Mucosa of descending colon (tissue), 3 donors: ENCODE data around the gene CACNA1E. TPM values are rescaled to one million over a fixed set of nuclear protein-coding genes. Genes with fewer than 3 reads are reported as not detected.
"Not testable (repeated sequence)": the region's sequence is repeated elsewhere in the genome, so short reads cannot be mapped to it uniquely, and the experiment has no call there.

Experiments used
- ATAC-seq: fragments of 200-7000 bp; cut with Tn5 transposase; one replicate; pipeline ENCODE4 v1.9.1; 2020; ENCODE audit warnings: mild to moderate bottlenecking, moderate library complexity
- DNase-seq, 3 donors: peaks; one replicate each; pipeline ENCODE4 v3.0.0-alpha.2; 2020
- H3K36me3 ChIP-seq: fragments of 200-600 bp; one replicate; pipeline ENCODE4 v1.8.0; 2021; ENCODE audit warnings: low read depth, mild to moderate bottlenecking
- H3K4me1 ChIP-seq: fragments of 200-600 bp; one replicate; pipeline ENCODE4 v1.8.0; 2021; ENCODE audit warnings: low read depth, mild to moderate bottlenecking
- H3K4me3 ChIP-seq: fragments of 200-600 bp; one replicate; pipeline ENCODE4 v1.8.0; 2021; ENCODE audit warnings: mild to moderate bottlenecking
- H3K9me3 ChIP-seq: fragments of 200-600 bp; one replicate; pipeline ENCODE4 v1.8.0; 2021; ENCODE audit warnings: mild to moderate bottlenecking
- CTCF ChIP-seq: fragments of 200-600 bp; IDR thresholded peaks from one replicate; pipeline ENCODE4 v1.8.0; 2022; ENCODE audit warnings: antibody characterized with exemption, mild to moderate bottlenecking
- intact Hi-C, 2 donors: fragments of 100-400 bp; cut with DNase I in 1 of 2; cut with micrococcal nuclease in 1 of 2; formaldehyde crosslinking; loops; one replicate each; pipeline versions ENCODE4 v1.11.0 to v1.11.1; 2022; cut with DNase I, micrococcal nuclease
- total RNA-seq, 3 donors: library from RNA; stranded (reverse); fragmentation: NEBNext Ultra II Directional in 2 of 3; extraction: Animal tissue kit (Norgen Biotek cat#: 25700) in 2 of 3; gene quantifications; one replicate each; pipeline versions ENCODE4 v1.2.1 to v1.2.4, GENCODE V29; 2021 to 2023
- donor health status: DM: no; HTN: no; CAD: no; lungs with moderate emphysema.
- donor health status: DM: no; HTN: no; CAD: no.
- donor health status: DM: no; HTN: yes; CAD: no.

The CACNA1E gene
- total RNA-seq, 3 donors from 2014 or later, result 0.09 to 1.4 (median 0.22) TPM

- Histone ChIP-seq H3K4me1 (no peaks in the 10 kb centered on the region), H3K9me3 (peaks cover 9% of the 10 kb centered on the region), H3K36me3 (no peaks in the 10 kb centered on the region), H3K4me3 (no peak overlapping the region)
- peak in 2 of 3 donors; percentile 36 to 56 for DNase-seq
- TF ChIP-seq CTCF, result no peak
- intact Hi-C loops, result no loop called here
- peak; percentile 81 for ATAC-seq
These were observed 48.1 kb downstream of the CACNA1E start for GRCh38 chr1:181531441-181531840.

- DNase-seq (no peak), ATAC-seq (no peak)
- Histone ChIP-seq H3K4me3 (no peak overlapping the region), H3K36me3 (no peaks in the 10 kb centered on the region), H3K9me3 (peaks cover 9% of the 10 kb centered on the region), H3K4me1 (no peaks in the 10 kb centered on the region)
- intact Hi-C loops, result no loop called here
- TF ChIP-seq CTCF, result no peak
These were observed 48.8 kb downstream of the CACNA1E start for GRCh38 chr1:181531951-181532600.

- H3K36me3 ChIP-seq, result no peaks in the 10 kb centered on the region
- H3K4me1 ChIP-seq, result no peaks in the 10 kb centered on the region
- ATAC-seq (no peak), DNase-seq (no peak)
- intact Hi-C loops, result no loop called here
- no peak for TF ChIP-seq CTCF
- no peaks in the 10 kb centered on the region for H3K9me3 ChIP-seq
- no peak overlapping the region for H3K4me3 ChIP-seq
These were observed 55.5 kb downstream of the CACNA1E start for GRCh38 chr1:181538836-181539235.

- intact Hi-C loops, result no loop called here
- Histone ChIP-seq H3K4me3 (no peak overlapping the region), H3K36me3 (no peaks in the 10 kb centered on the region), H3K9me3 (no peaks in the 10 kb centered on the region), H3K4me1 (no peaks in the 10 kb centered on the region)
- no peak for DNase-seq
- no peak for ATAC-seq
- no peak for TF ChIP-seq CTCF
These were observed 58.1 kb downstream of the CACNA1E start for GRCh38 chr1:181541458-181541857.

GRCh38 chr1:181541947-181542346, 58.6 kb downstream of the CACNA1E start:
- no peak for ATAC-seq
- Histone ChIP-seq H3K36me3 (no peaks in the 10 kb centered on the region), H3K4me3 (no peak overlapping the region), H3K9me3 (no peaks in the 10 kb centered on the region), H3K4me1 (no peaks in the 10 kb centered on the region)
- intact Hi-C loops, result no loop called here
- no peak for TF ChIP-seq CTCF
- no peak for DNase-seq

- H3K9me3 ChIP-seq, ATAC-seq, H3K4me3 ChIP-seq, H3K36me3 ChIP-seq, DNase-seq, H3K4me1 ChIP-seq, intact Hi-C loops: not testable (repeated sequence)
These were observed 59.1 kb downstream of the CACNA1E start for GRCh38 chr1:181542406-181542805.
